Heart left ventricle (tissue), 16 donors: ENCODE measurements around the gene RBM38. TPM values are rescaled to one million over a fixed set of nuclear protein-coding genes. Genes with fewer than 3 reads are reported as not detected.

Source experiments
- ATAC-seq, 4 donors: fragments of 200-7000 bp; cut with Tn5 transposase; one replicate each; pipeline ENCODE4 v1.9.1; 2020 to 2022; ENCODE audit warnings: moderate library complexity in 4 of 4, mild to moderate bottlenecking in 3 of 4, moderate number of reproducible peaks in 1 of 4
- DNase-seq, 5 donors: peaks; one replicate each; pipeline ENCODE4 v3.0.0-alpha.2; 2020
- H3K27ac ChIP-seq, 12 donors: fragments of 200-600 bp; sonication (generic) in 4 of 12; one replicate each; pipeline versions ENCODE4 v1.5.0 to v1.8.0; 2016 to 2022; ENCODE audit warnings: mild to moderate bottlenecking in 2 of 12
- H3K27me3 ChIP-seq, 9 donors: fragments of 200-600 bp; sonication (generic) in 2 of 9; one replicate each; pipeline versions ENCODE4 v1.5.1 to v1.8.0; 2016 to 2022; ENCODE audit warnings: mild to moderate bottlenecking in 3 of 9
- H3K36me3 ChIP-seq, 9 donors: fragments of 200-600 bp; sonication (generic) in 2 of 9; one replicate each; pipeline versions ENCODE4 v1.5.0 to v1.8.0; 2018 to 2022; ENCODE audit warnings: mild to moderate bottlenecking in 2 of 9
- H3K4me1 ChIP-seq, 12 donors: fragments of 200-600 bp; sonication (generic) in 4 of 12; one replicate each; pipeline versions ENCODE4 v1.5.0 to v1.8.0; 2016 to 2022; ENCODE audit warnings: mild to moderate bottlenecking in 3 of 12
- H3K4me3 ChIP-seq, 12 donors: fragments of 200-600 bp; sonication (generic) in 4 of 12; one replicate each; pipeline versions ENCODE4 v1.5.0 to v1.8.0; 2017 to 2022; ENCODE audit warnings: mild to moderate bottlenecking in 9 of 12, moderate library complexity in 4 of 12
- H3K9me3 ChIP-seq, 12 donors: fragments of 200-600 bp; sonication (generic) in 4 of 12; one replicate each; pipeline versions ENCODE4 v1.5.0 to v1.8.0; 2016 to 2022; ENCODE audit warnings: mild to moderate bottlenecking in 1 of 12
- POLR2A ChIP-seq, 2 donors: fragments of 450-650 bp; IDR thresholded peaks; one replicate each; pipeline ENCODE4 v1.6.1; 2017; ENCODE audit warnings: antibody characterized with exemption in 2 of 2, mild to moderate bottlenecking in 2 of 2, moderate library complexity in 2 of 2
- WGBS, 4 donors: extraction: QIAGEN DNeasy Blood & Tissue Kit in 2 of 4; methylation state at CpG; one replicate each; pipeline versions ENCODE4 v1.1.5 to v1.1.7; 2013 to 2018; 5-methylcytosine and 5-hydroxymethylcytosine counted together
- intact Hi-C, 10 donors: fragments of 100-400 bp; cut with DNase I; formaldehyde crosslinking; loops; one replicate each; pipeline versions ENCODE4 v1.11.1 to v1.14.2; 2022
- polyA plus RNA-seq, 2 donors: library from polyadenylated mRNA; stranded (reverse); fragments of 200-250 nt; gene quantifications; one replicate each; pipeline ENCODE4 v1.2.3, GENCODE V29; 2013
- total RNA-seq, 9 donors: library from RNA; depleted of rRNA in 2 of 9; stranded (reverse); fragments of >200 nt in 2 of 9; fragmentation: NEBNext Ultra II Directional in 3 of 9; extraction: Animal tissue kit (Norgen Biotek cat#: 25700) in 3 of 9; gene quantifications; one replicate each; pipeline versions ENCODE4 v1.1.0 to v1.2.4, GENCODE V29; 2016 to 2023
- TF ChIP-seq, protein P1 (sequence below), 12 donors: fragments of 200-600 bp; sonication (generic) in 4 of 12; IDR thresholded peaks; one replicate each; pipeline versions ENCODE4 v1.5.0 to v1.8.0; 2018 to 2022; ENCODE audit warnings: antibody characterized with exemption in 12 of 12, mild to moderate bottlenecking in 5 of 12
- donor health status: ischemic (EF 13 %, LVEDD 7.1; RV severe dilation, severe dysfunction).
- donor health status: healthy with polysubstance abuse.
- donor health status: DM: no; HTN: yes; CAD: no.
- donor health status: DM: no; HTN: no; CAD: no.
- donor health status: ischemic (EF 25% LVEDD 6.9; RV normal size, moderate dysfunction).
- donor health status: ischemic (EF 25% LVEDD 5.7; RV mildly dilated, moderate dysfunction).
- donor health status: healthy.
- donor health status: DM: yes; HTN: yes; CAD: no.
- donor health status: ischemic (EF 35%, LVEDD 5.7; RV mildly dilated, moderate dysfunction).
- donor health status: nonischemic (EF 11% LVEDD 7.7; RV severe dilation, severe dysfunction).
- donor health status: DM: yes; HTN: yes; CAD: no.
- donor health status: PGD.
- donor health status: ischemic (EF 29% LVEDD 5.4; RV normal size, mild dysfunction).
- donor health status: nonischemic (EF 23%, LVEDD 6.1; RV moderate dilation, normal function).

The RBM38 gene
- total and polyA plus RNA-seq, 11 donors: 45.6 to 112 (median 68.5) TPM

DNA sequence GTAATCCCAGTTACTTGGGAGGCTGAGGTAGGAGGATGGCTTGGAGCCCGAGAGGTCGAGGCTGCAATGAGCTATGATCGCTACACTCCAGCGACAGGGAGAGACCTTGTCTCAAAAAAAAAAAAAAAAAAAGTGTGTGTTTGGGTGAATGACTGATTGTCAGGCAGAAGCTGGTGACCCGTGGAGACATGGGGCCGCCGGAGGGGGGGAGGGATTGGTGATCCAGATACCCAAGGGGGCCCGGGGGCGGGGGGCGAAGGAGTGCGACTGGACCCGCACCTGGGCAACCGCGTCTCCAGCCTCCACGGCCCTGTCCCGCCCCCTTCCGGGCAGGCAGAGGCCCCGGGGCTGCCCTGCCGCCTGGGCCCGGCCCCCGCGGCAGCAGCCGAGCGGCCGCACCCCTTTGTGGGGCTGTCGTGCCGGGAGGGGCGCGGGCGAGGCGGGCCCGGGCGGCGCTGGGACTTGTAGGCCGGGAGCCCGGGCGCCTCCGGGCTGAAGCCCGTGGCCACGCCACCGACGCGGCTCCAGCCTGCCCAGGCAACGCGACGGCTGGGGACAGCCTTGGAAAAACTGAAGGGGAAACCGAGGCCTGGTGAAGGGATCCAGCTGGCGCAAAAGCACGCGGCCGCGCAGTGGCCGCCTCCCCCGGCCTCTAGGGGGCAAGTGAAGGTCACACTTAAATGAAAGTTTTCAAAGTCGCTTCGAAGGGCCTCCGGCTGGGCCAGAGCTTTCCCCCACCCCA lies 2.1 kb upstream of the RBM38 start:
- DNase-seq: peak; percentile 84 to 89 (median 86)
- Histone ChIP-seq H3K36me3 (peaks cover 0 to 12% (median 5%) of the 10 kb centered on the region in 9 donors), H3K27me3 (no peaks in the 10 kb centered on the region), H3K9me3 (peaks cover 0 to 5% (median 0%) of the 10 kb centered on the region in 12 donors), H3K4me1 (peaks cover 0 to 66% (median 42%) of the 10 kb centered on the region in 12 donors), H3K4me3 (peak overlapping the region in 11 of 12 donors; percentile 10 to 60 (median 49)), H3K27ac (peak overlapping the region; percentile 29 to 87 (median 79))
- intact Hi-C loops: loop anchor here in 6 of 10 donors (10.0 kb wide), 3 partner anchors 206 to 826 kb away; no protein-coding TSS in a partner anchor
- TF ChIP-seq POLR2A (IDR thresholded peaks at IDR 0.05): peak in 1 of 2 donors; percentile 67
- TF ChIP-seq, protein P1, sequence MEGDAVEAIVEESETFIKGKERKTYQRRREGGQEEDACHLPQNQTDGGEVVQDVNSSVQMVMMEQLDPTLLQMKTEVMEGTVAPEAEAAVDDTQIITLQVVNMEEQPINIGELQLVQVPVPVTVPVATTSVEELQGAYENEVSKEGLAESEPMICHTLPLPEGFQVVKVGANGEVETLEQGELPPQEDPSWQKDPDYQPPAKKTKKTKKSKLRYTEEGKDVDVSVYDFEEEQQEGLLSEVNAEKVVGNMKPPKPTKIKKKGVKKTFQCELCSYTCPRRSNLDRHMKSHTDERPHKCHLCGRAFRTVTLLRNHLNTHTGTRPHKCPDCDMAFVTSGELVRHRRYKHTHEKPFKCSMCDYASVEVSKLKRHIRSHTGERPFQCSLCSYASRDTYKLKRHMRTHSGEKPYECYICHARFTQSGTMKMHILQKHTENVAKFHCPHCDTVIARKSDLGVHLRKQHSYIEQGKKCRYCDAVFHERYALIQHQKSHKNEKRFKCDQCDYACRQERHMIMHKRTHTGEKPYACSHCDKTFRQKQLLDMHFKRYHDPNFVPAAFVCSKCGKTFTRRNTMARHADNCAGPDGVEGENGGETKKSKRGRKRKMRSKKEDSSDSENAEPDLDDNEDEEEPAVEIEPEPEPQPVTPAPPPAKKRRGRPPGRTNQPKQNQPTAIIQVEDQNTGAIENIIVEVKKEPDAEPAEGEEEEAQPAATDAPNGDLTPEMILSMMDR (IDR thresholded peaks at IDR 0.05): peak in 7 of 12 donors; percentile 16 to 43 (median 33)
- peak; percentile 33 to 72 (median 68) for ATAC-seq
- WGBS, 4 donors: 6 to 11% (median 7%) methylated on average over 28 to 57 of the region's 57 CpGs

DNA sequence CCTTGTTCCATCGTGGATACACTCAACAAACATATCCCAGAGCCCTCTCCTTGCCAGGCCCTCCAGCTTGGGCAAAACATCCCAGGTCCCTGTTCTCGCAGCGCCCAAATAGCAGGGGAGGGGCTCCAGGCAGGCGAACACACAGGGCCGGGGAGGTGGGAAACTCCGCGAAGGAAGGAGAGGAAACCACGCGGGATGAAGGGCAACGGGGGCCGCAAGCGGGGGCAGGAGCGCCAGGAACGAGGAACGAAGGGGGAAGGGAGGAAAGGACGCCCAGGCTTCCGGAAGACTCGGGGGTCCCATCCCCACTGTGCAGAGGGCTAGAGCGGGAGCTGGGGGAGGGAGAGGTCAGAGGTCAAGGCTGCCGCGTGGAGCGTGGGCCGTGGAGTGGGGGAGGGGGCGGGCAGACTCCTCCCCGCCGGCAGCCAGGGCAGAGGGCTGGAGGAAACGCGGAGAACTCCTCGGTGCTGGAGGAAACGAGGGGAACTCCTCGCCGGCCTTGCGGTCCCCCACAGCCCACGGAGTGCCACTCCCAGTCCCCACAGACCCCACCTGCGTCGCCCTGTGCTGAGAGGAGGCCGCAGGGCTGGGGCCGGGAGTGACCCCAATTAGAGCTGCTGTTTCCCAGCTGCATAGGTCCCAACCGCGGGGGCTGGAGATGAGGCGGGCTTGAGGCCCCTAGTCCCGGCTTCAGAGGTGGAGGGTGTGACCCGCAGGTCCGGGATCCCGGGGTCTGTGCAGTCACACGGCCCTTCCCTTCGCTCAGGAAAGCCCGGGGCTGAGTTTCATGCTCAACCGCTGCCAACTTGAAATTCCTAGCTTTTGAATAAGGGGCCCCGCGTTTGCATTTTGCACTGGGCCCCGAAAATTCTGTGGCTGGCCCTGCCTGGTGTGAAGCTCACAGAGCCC lies 1.2 kb upstream of the RBM38 start:
- Histone ChIP-seq H3K4me1 (peaks cover 3 to 66% (median 46%) of the 10 kb centered on the region in 12 donors), H3K27ac (peak overlapping the region; percentile 29 to 87 (median 79)), H3K9me3 (peaks cover 0 to 5% (median 0%) of the 10 kb centered on the region in 12 donors), H3K36me3 (peaks cover 0 to 20% (median 4%) of the 10 kb centered on the region in 9 donors), H3K27me3 (no peaks in the 10 kb centered on the region), H3K4me3 (peak overlapping the region in 11 of 12 donors; percentile 10 to 60 (median 49))
- 38 to 43% (median 40%) methylated on average over 36 to 52 of the region's 52 CpGs for whole genome bisulfite sequencing, 4 donors
- peak in 4 of 5 donors; percentile 39 to 68 (median 42) for DNase-seq
- ATAC-seq: peak in 1 of 4 donors; percentile 0
- intact Hi-C loops: loop anchor here in 6 of 10 donors (5.0 to 10.0 kb wide), 6 partner anchors 47 to 825 kb away; partner anchors contain the start of gene PMEPA1 (in 1 of the 6)
- TF ChIP-seq, protein P1 (IDR thresholded peaks at IDR 0.05): peak in 2 of 12 donors; percentile 2 to 4
- no peak for TF ChIP-seq POLR2A (IDR thresholded peaks at IDR 0.05)

DNA sequence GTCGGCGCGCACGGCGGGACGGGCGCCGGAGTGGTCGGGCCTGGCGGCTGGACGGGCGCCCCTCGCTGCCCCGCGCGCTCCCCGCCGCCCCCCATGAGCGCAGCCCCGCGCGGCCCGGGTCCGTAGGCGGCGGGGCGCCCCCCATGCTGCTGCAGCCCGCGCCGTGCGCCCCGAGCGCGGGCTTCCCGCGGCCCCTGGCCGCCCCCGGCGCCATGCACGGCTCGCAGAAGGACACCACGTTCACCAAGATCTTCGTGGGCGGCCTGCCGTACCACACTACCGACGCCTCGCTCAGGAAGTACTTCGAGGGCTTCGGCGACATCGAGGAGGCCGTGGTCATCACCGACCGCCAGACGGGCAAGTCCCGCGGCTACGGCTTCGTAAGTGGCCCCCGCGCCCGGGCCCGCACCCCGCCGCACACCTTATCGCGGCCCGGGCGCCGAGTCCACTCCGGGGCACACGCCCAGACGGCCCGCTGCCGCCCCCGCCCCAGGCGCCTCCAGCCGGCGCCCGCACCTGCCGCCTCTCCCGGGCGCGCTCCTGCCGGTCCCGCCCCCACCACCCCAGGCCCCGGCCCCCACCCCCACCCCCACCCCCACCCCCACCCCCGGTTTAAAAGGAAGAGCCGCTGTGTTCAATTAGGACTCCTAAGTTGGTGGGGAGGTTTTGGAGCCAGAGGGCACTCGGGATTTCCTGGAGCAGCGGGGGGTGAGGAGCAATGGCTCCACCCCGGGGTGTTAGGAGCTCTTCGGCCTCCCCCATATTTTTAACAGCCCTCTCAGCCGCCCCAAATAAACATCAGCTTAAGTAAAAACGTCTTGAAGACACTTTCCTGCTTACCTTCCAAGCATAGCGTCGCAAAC lies 474 bp downstream of the RBM38 start:
- peak in 4 of 5 donors; percentile 34 to 68 (median 42) for DNase-seq

More for the DNA sequence above, 474 bp downstream of the RBM38 start:
- peak overlapping the region; percentile 80 to 97 (median 90) for H3K27ac ChIP-seq
- intact Hi-C loops: loop anchor here in 4 of 10 donors (2.0 to 10.0 kb wide), 4 partner anchors 46 to 323 kb away; partner anchors contain the start of gene PMEPA1 (in 1 of the 4)
- no peak for ATAC-seq
- H3K27me3 ChIP-seq: no peaks in the 10 kb centered on the region
- peaks cover 12 to 76% (median 57%) of the 10 kb centered on the region in 12 donors for H3K4me1 ChIP-seq
- WGBS, 4 donors: 2 to 3% (median 2%) methylated on average over 36 to 96 of the region's 98 CpGs
- no peak for TF ChIP-seq POLR2A (IDR thresholded peaks at IDR 0.05)
- TF ChIP-seq, protein P1 (IDR thresholded peaks at IDR 0.05): no peak
- peaks cover 0 to 37% (median 4%) of the 10 kb centered on the region in 9 donors for H3K36me3 ChIP-seq
- peaks cover 0 to 1% (median 0%) of the 10 kb centered on the region in 12 donors for H3K9me3 ChIP-seq
- H3K4me3 ChIP-seq: peak overlapping the region; percentile 63 to 94 (median 75)
